HepG2 (cell line): ENCODE results near the gene SHISA4. TPM values are rescaled to one million over a fixed set of nuclear protein-coding genes. Genes with fewer than 3 reads are reported as not detected.
A peak's percentile ranks its signal among the peaks of the same experiment; 100 is the strongest.

Experiments
- HNRNPH1 ChIP-seq: fragments of 200-400 bp; formaldehyde crosslinking; optimal IDR thresholded peaks from 2 replicates; pipeline ENCODE3; 2017; ENCODE audit warnings: mild to moderate bottlenecking, low read depth, low read length
- IKZF4 ChIP-seq: sonication (generic); formaldehyde crosslinking; IDR thresholded peaks from 2 replicates; pipeline ENCODE4 v1.5.1; 2020; ENCODE audit warnings: borderline replicate concordance, mild to moderate bottlenecking, low read depth, missing genetic modification reagents; ENCODE audit errors: not compliant biosample characterization
- IRF1 ChIP-seq: sonication (generic); formaldehyde crosslinking; IDR thresholded peaks from 2 replicates; pipeline ENCODE4 v1.4.0; 2020; ENCODE audit warnings: low read depth, mild to moderate bottlenecking, missing genetic modification reagents
- SAP130 ChIP-seq: IDR thresholded peaks from 2 replicates; pipeline ENCODE4 v1.6.1; 2016; ENCODE audit warnings: low read depth
- SMYD3 ChIP-seq: sonication (generic); formaldehyde crosslinking; IDR thresholded peaks from 2 replicates; pipeline ENCODE4 v1.8.1; 2023; ENCODE audit warnings: mild to moderate bottlenecking, missing genetic modification reagents
- SOX13 ChIP-seq, 3 experiments: fragments of 450-650 bp in 1 of 3; sonication (generic) in 1 of 3; formaldehyde crosslinking in 1 of 3; IDR thresholded peaks in 2 of 3; conservative IDR thresholded peaks in 1 of 3; 2 replicates each; pipeline versions ENCODE4 v1.5.0 to v1.6.1; 2016 to 2020; ENCODE audit warnings: antibody characterized with exemption in 1 of 3, mild to moderate bottlenecking in 1 of 3, missing compliant biosample characterization in 1 of 3, missing genetic modification reagents in 1 of 3, moderate library complexity in 1 of 3
- ZFP90 ChIP-seq: sonication (generic); formaldehyde crosslinking; IDR thresholded peaks from 2 replicates; pipeline ENCODE4 v1.8.0; 2022; ENCODE audit warnings: missing genetic modification reagents, mild to moderate bottlenecking, inconsistent platforms, borderline replicate concordance
- ZNF280B ChIP-seq: sonication (generic); formaldehyde crosslinking; IDR thresholded peaks from 2 replicates; pipeline ENCODE4 v1.5.0; 2020; ENCODE audit warnings: missing genetic modification reagents, mild to moderate bottlenecking, borderline replicate concordance
- ZNF501 ChIP-seq: sonication (generic); formaldehyde crosslinking; IDR thresholded peaks from 2 replicates; pipeline ENCODE4 v1.5.1; 2020; ENCODE audit warnings: mild to moderate bottlenecking, moderate library complexity, missing genetic modification reagents
- ZNF616 ChIP-seq: sonication (generic); formaldehyde crosslinking; IDR thresholded peaks from 2 replicates; pipeline ENCODE4 v1.5.0; 2020; ENCODE audit warnings: low read depth, mild to moderate bottlenecking, missing genetic modification reagents
- ZNF770 ChIP-seq: sonication (generic); formaldehyde crosslinking; IDR thresholded peaks from 2 replicates; pipeline ENCODE4 v1.5.0; 2020; ENCODE audit warnings: mild to moderate bottlenecking, missing genetic modification reagents
- polyA plus RNA-seq, 8 experiments: library from polyadenylated mRNA; depleted of rRNA in 3 of 8; stranded (reverse) in 7 of 8; unstranded in 1 of 8; fragments of >200 nt; fragmentation: Illumina TruSeq in 4 of 8; extraction: Trizol in 4 of 8; gene quantifications; 2 replicates each; pipeline versions ENCODE4 v1.2.1 to v1.2.3, GENCODE V29; 2011 to 2016; ENCODE audit warnings: low read depth in 4 of 8, missing spikeins in 1 of 8, mixed read lengths in 1 of 8; ENCODE audit not compliant: insufficient read depth in 1 of 8
- total RNA-seq, 5 experiments: library from RNA; depleted of rRNA; stranded (reverse); fragments of >200 nt; fragmentation: Illumina TruSeq; extraction: Trizol; gene quantifications; 2 replicates each; pipeline ENCODE4 v1.2.3, GENCODE V29; 2016; ENCODE audit warnings: low read depth in 1 of 5
- TF ChIP-seq, protein P1 (sequence below): IDR thresholded peaks from 2 replicates; pipeline ENCODE4 v1.6.1; 2016; ENCODE audit warnings: mild to moderate bottlenecking, missing biosample characterization, missing genetic modification reagents
- TF ChIP-seq, protein P2 (sequence below): sonication (generic); formaldehyde crosslinking; IDR thresholded peaks from one replicate; pipeline ENCODE4 v1.5.1; 2020; ENCODE audit warnings: mild to moderate bottlenecking, missing genetic modification reagents; ENCODE audit errors: not compliant biosample characterization

SHISA4 gene
- total and polyA plus RNA-seq, 2 of the 13 experiments (the other 11 are each of a cell fraction or from before 2014, with no cell fraction given) = 0.51 to 1.0 TPM

GRCh38 chr1:201895913-201896807 is 7.5 kb downstream of the SHISA4 start (continued):
- TF ChIP-seq ZNF501 = peak; percentile 42; the same call in 1 of the 2 replicates
- peak; percentile 22; the same call in 1 of the 2 replicates for TF ChIP-seq ZFP90 (CRISPR knock-in tag)
- no peak for TF ChIP-seq HNRNPH1
- TF ChIP-seq IKZF4 (CRISPR knock-in tag) = no peak
- TF ChIP-seq SMYD3 (CRISPR knock-in tag) = no peak
- TF ChIP-seq ZNF616 (CRISPR knock-in tag) = no peak
- no peak for TF ChIP-seq SOX13 (IDR thresholded peaks at IDR 0.05)
- TF ChIP-seq SOX13 (CRISPR knock-in tag; conservative IDR thresholded peaks at IDR 0.05 in 1 of 2, IDR thresholded peaks at IDR 0.05 in 1 of 2) = peak in 1 of 2 experiments; percentile 29; a peak in 1 of 4 replicates
- TF ChIP-seq, protein P1, sequence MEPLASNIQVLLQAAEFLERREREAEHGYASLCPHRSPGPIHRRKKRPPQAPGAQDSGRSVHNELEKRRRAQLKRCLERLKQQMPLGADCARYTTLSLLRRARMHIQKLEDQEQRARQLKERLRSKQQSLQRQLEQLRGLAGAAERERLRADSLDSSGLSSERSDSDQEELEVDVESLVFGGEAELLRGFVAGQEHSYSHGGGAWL = no peak
- TF ChIP-seq, protein P2, sequence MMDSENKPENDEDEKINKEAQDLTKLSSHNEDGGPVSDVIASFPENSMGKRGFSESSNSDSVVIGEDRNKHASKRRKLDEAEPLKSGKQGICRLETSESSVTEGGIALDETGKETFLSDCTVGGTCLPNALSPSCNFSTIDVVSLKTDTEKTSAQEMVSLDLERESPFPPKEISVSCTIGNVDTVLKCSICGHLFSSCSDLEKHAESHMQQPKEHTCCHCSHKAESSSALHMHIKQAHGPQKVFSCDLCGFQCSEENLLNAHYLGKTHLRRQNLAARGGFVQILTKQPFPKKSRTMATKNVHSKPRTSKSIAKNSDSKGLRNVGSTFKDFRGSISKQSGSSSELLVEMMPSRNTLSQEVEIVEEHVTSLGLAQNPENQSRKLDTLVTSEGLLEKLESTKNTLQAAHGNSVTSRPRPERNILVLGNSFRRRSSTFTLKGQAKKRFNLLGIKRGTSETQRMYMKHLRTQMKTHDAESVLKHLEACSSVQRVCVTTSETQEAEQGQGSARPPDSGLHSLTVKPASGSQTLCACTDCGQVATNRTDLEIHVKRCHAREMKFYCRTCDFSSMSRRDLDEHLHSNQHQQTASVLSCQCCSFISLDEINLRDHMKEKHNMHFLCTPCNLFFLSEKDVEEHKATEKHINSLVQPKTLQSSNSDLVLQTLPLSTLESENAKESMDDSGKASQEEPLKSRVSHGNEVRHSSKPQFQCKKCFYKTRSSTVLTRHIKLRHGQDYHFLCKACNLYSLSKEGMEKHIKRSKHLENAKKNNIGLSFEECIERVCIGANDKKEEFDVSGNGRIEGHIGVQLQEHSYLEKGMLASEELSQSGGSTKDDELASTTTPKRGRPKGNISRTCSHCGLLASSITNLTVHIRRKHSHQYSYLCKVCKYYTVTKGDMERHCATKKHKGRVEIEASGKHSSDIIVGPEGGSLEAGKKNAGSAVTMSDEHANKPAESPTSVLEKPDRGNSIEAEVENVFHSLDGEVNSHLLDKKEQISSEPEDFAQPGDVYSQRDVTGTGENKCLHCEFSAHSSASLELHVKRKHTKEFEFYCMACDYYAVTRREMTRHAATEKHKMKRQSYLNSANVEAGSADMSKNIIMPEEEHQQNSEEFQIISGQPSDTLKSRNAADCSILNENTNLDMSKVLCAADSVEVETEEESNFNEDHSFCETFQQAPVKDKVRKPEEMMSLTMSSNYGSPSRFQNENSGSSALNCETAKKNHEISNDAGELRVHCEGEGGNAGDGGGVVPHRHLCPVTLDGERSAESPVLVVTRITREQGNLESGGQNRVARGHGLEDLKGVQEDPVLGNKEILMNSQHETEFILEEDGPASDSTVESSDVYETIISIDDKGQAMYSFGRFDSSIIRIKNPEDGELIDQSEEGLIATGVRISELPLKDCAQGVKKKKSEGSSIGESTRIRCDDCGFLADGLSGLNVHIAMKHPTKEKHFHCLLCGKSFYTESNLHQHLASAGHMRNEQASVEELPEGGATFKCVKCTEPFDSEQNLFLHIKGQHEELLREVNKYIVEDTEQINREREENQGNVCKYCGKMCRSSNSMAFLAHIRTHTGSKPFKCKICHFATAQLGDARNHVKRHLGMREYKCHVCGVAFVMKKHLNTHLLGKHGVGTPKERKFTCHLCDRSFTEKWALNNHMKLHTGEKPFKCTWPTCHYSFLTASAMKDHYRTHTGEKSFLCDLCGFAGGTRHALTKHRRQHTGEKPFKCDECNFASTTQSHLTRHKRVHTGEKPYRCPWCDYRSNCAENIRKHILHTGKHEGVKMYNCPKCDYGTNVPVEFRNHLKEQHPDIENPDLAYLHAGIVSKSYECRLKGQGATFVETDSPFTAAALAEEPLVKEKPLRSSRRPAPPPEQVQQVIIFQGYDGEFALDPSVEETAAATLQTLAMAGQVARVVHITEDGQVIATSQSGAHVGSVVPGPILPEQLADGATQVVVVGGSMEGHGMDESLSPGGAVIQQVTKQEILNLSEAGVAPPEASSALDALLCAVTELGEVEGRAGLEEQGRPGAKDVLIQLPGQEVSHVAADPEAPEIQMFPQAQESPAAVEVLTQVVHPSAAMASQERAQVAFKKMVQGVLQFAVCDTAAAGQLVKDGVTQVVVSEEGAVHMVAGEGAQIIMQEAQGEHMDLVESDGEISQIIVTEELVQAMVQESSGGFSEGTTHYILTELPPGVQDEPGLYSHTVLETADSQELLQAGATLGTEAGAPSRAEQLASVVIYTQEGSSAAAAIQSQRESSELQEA (CRISPR knock-in tag) = no peak
- no peak for TF ChIP-seq ZNF280B (CRISPR knock-in tag)
- TF ChIP-seq IRF1 (CRISPR knock-in tag) = no peak
- TF ChIP-seq SAP130 (CRISPR knock-in tag) = peak; percentile 33; the same call in 1 of the 2 replicates
- no peak for TF ChIP-seq ZNF770
